HG03439 (cell line): ENCODE results near the gene MXD4.

Experiments
- ATAC-seq: cut with Tn5 transposase; IDR thresholded peaks from one replicate; pipeline ENCODE4 v1.9.1; 2021; ENCODE audit warnings: mild to moderate bottlenecking, moderate library complexity; ENCODE audit not compliant: unreplicated experiment

Gene MXD4

DNA sequence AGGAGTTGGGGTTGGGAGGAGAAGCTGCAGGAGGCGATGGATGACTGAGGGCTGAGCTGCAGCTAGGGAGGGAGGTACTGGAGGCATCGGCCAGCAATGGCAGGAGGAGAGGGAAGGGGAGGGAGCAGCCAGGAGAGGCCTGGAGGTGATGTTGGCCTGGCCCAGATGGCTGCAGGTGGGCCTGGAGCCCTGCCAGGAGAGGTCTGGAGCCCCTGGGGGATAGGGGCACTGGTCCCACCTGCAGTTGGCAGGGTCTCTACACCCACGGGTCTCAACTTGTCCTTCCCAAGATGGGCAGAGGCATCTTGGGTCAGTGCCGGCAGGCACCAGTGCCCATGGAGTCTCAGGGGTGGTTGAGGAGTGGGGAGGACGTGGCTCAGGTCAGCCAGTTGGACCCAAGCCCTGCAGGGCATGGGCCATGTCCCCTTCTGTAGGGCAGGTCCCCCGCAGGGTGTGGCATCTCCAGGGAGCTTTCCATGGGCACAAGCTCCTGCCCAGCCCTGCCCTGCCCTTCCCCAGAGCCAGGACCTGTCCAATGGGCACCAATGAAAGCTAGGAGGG, 2.7 kb upstream of the MXD4 start:
- ATAC-seq: no peak

DNA sequence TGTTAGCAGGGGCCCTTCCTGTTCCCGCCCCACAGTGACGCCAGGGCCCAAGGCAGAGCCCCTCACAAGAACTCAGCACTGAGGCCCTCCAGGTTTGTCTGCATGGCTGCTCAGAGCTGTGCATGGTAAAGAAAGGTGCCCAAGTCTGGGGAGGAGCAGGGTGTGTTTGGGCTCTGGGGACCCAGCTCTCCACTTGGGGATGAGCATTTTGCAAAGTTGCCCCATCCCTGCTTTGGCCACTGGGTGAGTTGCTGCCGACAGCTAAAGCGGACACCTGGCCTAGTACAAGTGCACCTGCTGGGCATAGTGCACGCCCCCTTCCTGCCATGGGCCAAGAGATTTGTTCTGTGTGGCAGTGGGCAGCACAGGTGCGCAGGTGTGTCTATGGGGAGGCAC, 2.0 kb upstream of the MXD4 start:
- ATAC-seq: no peak

DNA sequence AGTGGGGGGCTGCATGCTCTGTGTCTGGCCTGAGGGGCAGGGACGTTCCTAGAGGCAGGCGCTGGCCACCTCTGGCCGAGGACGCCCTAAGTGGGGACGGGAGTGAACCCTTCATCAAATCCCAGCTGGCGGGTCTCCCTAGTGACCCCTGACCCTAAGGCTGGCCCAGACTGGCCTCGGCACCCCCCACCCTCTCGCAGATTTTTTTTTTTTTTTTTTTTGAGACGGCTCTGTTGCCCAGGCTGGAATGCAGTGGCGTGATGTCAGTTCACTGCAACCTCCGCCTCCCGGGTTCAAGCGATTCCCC, 988 bp upstream of the MXD4 start:
- no peak for ATAC-seq

DNA sequence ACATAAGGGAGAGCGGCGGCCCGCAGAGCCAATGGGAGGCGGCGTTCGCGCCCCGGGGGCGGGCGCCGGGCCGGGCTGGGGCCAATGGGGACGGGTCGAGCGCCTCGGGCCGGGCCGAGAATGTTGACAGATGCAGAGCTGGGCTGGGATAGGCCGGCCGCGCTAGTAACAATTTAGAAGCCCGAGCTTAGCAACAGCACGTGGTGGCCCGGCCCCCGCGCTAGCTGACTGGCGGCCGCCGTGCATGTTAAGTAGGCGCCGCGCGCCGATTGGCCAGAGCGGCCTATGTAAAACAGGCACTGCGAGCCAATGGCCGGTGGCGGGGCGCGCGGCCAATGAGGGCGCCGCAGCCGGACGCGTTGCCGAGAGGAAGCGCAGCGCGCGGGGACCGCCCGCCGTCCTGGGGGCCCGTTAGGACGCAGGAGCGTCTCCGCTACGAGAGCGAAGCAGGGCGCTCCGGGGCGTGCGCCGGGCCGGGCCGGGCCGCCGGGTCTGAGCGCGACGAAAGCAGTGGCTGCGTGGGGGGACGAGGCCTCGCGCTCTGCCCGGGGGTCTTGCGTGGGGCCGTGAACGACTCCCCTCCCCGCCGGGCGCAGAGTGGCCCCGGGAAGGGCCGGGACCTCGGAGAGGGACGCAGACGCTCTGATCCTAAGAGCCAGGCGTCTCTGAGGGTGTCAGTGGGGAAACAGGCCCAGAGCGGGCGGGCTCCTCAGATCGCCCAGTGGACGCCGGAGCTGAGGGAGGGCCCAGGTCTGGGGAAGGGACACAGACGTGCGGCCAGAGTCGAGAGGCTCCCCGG, 435 bp upstream of the MXD4 start:
- ATAC-seq: peak; percentile 80

DNA sequence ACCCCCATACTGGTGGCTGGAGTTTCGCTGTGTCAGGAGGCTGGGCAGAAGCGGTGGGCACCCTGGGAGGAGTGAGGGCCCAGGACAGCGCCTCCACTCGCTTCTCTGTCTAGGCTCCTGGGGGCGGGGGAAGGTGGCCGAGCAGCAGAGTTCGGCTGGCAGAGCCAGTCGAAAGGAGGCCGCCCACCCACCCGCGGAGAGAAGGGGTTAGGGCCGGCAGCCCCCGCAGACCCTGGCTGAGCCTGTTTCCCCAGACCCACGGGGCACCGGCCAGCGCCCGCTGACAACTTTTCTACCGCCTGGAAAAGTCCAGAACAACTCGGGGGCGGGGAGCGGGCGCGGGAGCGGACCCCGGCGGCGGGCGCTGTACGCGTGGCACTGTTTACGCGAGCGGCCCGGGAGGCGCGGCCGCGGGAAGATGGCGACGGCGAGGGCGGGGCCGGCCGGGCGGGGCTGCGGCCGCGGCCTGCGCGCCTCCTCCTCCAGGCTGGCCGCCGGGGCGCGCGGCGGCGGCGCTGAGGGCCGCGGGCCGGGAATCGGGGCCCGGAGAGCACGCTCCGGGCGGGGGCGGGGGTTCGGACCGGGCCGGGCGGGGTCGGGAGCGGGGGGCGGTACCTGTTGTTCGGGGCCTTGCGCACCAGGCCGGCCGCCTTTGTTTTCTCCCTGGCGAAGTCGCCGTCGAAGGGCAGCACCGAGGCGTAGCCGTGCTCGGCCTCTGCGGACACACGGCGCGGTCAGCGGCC, 628 bp downstream of the MXD4 start:
- ATAC-seq: peak; percentile 19

DNA sequence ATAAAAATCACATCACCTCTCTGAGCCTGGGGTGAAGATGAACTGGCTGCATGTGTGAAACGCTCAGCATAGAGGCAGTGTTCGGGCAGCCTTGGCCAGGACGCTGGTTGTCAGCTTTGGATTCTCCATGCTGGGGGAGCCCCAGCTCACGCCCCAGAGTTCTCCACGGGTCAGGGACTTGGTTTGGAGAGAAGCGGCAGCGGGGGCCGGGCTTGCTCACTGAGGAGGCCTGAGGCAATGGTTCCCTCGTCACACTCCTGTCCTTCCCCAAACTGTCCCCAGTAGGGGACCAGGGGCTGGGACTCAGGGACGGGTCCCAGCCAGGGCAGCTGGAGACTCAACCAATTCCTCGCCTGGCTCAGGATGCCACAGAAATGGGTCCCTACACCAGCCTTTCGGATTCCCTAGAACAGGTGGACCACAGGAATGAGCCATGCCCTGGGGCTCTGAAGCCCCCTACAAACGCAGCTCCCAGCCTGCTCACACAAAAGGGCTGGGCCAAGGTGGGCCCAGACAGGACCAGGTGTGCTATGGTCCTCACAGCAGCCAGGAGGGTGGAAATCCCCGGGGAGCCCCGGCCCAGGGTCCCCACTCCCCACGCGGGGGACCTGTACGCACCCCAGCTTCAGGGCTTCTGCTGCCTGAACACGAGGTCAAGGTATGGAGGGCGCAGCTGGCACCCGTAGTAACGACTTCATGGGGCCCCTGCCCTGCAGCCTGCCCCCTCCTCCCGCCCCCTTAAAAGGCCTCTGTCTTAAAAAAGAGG, 1.4 kb downstream of the MXD4 start:
- ATAC-seq: no peak

DNA sequence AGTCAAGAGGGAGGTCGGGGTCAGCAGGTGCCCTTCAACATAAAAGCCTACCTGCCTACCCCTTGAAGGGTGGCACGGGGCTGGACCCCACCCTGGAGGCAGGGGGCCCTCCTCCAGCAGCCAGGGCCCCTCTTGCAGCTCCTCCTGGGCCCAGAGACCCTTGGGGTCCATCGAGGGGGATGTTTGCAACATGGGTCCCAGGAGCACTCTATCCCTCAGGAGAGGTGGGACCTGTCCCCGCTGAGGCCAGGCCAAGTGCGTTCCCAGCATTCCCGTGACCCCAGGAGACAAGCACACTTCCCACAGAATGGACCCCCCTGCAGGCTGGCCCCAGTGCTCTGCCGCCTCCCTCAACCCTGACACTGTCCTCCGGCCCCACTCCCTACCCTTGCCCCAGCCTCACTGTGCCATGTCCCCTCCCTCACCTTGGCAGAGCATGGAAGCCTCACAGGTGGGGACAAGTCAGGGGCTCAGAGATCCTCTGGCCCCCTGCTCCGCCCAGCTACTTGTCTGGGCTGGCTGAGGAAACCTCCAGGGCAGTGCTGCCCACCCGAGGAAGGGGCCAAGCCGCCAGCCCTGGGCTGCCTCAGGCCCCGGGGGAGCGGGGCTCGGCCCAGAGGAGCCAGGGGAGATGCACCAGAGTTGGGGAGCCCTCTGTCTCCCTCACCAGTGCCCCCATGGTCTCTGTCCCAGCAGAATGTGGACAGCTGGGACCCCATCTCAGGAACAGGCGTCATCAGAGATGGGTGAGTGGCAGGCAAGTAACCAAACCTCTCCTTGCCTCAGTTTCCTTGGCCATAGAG, 2.2 kb downstream of the MXD4 start:
- no peak for ATAC-seq

DNA sequence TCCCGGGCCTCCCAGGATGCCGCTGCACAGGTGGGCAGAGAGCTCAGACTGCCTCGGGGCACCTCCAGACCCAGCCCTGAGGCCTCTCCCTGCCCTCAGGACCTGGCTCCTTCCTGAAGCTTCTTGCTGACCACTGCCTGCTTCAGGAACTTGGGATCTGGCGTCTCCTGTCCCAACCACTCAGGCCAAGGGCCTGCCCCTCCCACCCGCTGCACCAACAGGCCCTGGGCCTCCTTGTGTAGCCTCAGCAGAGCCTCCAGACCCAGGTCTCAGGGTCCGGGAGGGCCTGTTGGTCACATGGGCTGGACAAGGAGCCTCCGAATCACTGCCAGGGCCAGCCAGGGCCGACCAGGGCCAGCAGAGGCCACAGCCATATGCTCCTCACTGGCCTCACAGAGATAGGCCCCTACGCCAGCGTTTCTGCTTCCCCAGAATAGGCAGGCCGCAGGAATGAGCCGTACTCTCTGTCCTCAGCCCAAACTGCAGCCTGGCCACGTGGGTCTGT, 2.8 kb downstream of the MXD4 start:
- no peak for ATAC-seq

DNA sequence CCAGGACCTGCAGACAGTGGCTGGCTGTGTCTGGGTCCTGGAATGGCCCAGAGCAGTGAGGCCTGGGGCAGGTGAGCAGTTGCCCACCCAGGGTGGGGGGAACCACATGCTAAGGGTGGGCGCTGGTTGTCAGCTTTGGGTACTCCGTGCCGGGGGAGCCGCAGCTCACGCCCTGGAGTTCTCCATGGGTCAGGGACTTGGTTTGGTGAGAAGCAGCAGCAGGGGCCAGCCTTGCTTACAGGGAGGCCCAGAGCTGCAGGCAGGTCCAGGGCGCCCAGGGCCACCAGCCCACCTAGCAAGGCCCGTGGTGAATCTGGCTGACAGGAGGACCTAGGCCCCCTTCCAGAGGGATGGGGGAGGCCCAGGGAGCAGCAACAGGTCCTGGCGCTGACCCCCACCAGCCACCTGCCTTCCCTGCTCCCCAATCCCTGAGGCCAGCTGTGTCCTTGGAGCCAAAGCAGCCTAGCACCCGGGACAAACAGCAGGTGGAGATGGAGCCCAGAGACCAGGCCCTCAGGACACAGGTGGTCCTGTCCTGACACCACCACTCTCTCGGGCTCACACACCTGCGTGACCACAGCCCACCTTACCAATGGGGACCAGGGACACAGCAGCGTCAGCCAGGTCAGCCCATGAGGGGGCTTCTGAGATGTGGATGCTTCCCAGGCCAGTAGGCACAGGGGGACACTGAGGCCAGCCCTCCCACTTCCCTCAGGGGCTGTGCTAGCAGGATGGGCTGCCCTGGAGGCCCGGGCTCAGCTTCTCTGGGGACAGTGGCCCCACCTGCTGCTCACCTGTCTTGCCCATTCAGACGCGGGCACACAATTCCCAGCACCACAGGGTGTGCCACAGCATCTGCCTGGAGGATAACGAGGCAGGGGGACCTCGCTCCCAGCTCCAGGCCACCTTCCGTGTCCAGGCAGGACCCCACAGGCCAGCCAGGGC, 3.5 kb downstream of the MXD4 start:
- ATAC-seq: no peak

DNA sequence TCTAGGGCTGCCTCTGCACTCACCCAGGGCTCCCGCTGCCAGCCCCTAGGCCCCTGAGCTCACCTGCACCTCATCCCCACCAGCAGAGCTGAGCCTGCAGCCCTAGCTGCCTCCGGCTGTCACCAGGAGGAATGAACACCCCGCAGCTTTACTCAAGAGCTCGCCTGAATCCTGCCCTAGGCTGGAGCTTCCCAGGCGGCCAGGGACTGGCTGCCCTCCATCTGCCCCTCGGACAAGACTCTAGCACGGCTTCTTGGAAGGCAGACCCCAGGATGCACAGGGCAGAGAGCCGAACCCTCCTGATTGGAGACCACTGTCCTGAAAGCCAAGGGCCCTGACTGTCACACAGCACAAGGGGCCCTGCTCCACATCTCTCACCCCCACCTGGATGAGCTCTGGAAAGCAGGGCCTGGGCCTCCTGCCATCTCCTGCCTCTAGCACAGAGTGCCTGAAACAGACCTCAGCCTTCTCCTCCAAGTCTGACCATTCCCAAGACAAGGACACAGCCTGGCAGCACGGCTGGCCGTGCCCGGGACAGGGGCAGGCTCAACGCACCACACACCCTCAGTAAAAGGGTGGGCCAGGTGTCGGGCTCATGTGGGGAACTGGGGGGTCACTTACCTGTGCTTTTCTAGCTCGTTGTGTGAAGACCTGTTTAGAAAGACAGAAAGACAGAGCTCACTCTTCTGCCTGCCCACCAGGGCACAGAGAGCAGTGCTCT, 4.4 kb downstream of the MXD4 start:
- ATAC-seq: no peak

DNA sequence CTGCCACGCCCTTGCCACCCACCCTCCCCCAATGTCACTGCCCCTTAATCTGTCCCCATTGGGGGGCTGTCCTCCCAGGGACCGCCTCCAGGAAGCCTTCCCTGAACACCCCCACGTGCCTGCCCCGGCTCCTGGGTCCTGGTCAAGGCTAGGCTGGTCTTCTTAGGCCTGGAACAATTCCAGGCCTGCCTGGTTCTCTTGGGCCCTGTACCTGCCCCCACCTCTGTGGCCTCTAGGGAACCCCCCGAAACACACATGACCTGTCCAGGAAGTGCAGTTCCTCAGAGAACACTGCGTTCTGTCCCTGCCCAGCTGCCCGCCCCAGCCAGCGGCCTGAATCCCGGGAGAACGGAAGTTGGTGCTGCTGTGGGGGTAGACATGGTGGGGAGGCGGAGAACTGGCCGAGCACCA, 5.1 kb downstream of the MXD4 start:
- no peak for ATAC-seq

DNA sequence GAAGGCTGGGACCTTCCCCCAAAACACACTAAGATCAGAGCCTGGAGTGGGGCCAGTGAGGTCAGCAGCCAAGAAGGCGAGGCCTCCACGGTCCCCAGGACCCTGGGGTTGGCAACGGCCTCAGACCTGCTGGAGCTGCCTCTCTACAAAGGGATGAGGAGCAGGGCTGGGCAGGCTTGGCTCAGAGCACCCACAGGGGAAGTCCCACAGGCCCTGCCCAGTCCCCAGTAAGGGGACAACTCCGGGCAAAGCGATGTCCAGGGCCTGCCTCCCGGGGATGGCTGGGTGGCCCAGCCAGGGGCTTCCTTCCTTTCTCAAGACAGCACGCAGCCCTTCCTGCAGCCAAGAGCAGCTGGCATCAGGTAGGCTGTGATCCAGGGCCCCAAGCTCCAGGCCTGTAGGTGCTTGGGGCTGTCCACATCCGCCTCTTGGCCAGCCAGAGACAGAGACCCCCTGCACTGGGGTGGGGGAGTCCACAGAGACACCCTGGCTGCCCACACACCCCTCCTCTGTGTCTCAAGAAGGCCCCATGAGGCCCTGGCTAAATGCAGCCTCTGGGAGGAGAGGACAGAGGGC, 5.7 kb downstream of the MXD4 start:
- no peak for ATAC-seq

DNA sequence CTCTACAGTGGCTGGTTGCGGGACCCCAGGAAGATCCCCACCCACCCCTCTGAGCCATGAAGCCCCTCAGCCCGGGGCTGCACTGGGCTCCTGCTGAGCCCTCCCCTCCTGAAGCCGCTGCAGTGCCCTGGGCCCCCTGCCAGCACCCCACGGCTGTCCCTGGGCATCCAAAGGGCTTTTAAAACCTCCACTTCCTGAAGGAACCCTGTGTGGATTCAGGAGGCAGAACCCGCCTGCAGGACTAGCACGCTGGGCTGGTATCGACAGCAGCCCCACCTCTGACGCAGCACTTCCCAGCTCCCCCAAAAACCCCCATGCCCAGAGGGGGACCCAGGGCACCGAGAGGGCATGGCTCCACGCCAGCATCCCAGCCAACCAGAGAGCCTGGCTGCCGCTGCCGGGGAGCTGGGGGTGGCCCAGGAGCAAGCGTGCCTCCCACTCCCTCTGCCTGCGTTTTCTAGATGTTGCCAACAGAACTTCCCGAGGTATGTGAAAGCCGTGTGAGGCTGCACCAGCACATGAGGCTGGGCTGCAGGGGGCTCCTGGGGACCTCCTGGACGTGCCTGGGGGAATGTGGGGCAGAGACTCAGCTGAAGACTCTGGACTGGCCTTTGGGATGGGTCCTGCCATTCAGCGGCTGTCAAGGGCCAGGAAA, 6.3 kb downstream of the MXD4 start:
- ATAC-seq: no peak

DNA sequence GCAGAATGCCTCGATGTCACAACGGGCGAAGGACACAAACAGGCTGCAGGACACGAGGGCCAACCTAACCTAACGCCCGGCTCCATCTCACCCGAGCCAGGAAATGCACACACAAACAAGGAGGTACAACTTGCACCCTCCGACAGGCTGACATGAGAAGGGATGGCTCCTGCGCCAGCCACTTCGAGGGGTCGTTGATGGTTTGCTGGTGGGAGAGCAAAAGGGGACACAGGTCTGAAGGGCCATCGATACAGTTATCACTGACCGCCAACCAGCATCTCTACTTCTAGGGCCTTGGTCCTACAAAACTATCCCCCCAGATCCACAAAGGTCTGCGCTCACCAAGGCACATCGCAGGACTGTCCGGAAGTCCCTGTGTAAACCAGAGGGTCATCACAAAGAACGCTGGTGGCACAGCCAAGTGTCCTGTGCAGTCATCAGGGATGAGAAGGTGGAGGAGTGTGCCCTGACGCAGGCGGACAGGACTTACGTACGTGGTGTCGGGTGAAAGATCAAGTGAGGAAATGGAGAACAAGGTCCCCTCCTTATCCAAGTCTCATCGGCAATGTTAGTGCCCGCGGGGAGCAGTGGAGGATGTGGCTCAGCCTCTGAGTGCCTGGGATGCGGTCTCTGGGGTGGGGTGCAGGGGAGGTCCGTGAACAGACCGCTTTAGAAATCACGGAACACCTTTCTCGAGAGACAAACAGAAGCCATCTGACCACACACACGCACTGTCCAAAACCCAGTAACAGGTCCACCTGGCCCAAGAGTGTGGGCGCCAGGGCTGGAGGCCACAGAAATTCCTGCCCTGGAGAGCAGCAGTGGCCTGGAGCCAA, 7.0 kb downstream of the MXD4 start:
- no peak for ATAC-seq

DNA sequence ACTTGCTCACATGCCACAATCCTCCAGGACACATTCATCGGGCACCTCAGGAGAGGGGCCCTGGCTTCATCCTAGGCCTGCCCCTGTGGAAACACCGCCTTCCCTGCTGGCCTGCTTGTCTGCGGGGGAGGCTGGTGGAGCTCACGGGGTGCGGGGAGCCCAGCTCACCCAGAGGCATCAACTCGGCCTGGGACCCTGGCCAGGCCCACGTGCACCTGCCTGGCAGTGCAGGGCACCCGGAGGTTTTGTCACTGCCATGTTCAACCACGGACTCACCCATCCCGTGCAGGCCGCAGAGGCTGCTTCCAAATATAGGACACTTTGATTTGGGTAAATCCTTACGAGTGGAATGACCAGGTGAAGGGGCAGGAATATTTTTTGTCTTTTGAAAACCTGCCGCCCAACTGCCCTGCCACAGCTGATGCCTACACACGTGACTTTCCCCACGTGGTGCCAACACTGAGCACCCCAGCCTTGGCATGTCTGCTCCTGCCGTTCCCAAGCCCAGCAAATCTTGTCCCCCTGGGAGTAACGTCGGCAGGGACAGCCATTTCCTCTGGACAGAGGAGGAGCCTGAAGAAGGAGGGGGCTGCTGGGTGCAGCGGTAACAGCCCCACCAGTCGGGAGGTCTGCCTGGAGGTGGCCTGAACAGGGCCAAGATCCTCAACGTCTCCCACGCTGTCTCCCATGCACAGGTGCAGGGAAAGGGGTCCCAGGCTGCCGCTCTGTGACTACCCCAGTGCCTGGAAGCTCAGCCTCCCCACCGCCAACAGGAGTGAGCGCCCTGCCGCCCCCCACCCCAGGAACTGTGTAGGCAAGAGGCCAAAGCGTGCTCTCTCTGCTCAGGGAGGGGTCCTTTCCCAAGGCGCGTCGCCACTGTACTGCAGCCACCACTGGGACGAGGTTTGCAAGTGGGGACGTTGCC, 8.5 kb downstream of the MXD4 start:
- ATAC-seq: no peak

DNA sequence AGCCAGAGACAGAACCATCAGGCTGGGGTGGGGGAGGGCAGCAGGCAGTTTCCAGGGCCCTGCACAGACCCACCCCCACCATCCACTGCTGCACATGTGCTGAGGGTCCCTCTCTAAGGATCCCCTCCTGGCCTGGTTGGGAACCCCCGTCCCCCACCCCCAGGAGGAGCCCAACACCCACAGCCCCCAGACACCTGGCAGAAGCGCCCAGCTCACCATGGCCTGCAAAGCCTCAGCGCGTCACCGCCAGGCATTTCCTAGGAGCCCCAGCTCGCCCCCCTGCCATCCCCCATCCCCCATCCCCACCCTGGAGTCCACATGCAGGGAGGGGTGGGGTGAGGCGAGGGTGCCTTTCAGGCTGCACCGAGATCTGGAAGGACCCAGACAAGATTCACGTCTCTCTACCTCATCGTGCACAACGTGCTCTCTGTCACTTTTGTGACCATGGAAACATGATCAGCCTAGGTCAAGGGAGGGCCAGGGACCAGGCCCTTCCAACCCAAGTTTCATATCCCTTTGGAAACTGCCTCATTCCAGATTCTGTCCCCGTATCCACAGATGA, 9.3 kb downstream of the MXD4 start:
- ATAC-seq: no peak
